ENCODE results near the gene MPPED1.

DNA sequence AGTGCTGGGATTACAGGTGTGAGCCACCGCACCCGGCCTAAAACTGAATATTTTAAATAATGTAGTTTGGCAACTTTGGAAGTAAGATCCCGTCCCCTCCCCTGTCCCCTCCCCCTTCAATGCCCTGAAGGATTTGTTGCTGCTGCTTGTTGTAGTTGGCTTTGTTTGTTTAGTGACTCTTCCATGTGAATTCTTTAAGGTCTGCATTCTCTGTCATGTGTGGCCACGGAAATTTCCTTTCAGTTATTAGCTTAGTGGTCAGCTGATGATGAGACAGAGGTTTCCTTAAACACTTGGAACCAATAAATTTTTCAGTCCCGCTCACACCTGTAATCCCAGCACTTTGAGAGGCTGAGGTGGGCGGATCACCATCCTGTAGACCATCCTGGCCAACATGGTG is 109.9 kb downstream of the MPPED1 start:
- TF ChIP-seq, protein P1, sequence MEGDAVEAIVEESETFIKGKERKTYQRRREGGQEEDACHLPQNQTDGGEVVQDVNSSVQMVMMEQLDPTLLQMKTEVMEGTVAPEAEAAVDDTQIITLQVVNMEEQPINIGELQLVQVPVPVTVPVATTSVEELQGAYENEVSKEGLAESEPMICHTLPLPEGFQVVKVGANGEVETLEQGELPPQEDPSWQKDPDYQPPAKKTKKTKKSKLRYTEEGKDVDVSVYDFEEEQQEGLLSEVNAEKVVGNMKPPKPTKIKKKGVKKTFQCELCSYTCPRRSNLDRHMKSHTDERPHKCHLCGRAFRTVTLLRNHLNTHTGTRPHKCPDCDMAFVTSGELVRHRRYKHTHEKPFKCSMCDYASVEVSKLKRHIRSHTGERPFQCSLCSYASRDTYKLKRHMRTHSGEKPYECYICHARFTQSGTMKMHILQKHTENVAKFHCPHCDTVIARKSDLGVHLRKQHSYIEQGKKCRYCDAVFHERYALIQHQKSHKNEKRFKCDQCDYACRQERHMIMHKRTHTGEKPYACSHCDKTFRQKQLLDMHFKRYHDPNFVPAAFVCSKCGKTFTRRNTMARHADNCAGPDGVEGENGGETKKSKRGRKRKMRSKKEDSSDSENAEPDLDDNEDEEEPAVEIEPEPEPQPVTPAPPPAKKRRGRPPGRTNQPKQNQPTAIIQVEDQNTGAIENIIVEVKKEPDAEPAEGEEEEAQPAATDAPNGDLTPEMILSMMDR (IDR thresholded peaks at IDR 0.05) = no peak
- no peak for TF ChIP-seq POLR2A (IDR thresholded peaks at IDR 0.05)
